ENCODE data around the gene UQCRQ. TPM values are rescaled to one million over a fixed set of nuclear protein-coding genes. Genes with fewer than 3 reads are reported as not detected.

Gene UQCRQ
- total RNA-seq, 1 donor from 2014 or later, result 271 TPM

GRCh38 chr5:132837868-132838267, 28.6 kb upstream of the UQCRQ start:
- peak overlapping the region; percentile 26 for H3K27ac ChIP-seq
- no peak for TF ChIP-seq CTCF (IDR thresholded peaks at IDR 0.05)
- no peak overlapping the region for H3K4me3 ChIP-seq
- ATAC-seq (peak; percentile 11 to 22), DNase-seq (no peak)
- intact Hi-C loops (cut with DNase I), result no loop called here
- peaks cover 23% of the 10 kb centered on the region for H3K4me1 ChIP-seq
- H3K36me3 ChIP-seq, result no peaks in the 10 kb centered on the region
- no peaks in the 10 kb centered on the region for H3K27me3 ChIP-seq (ENCODE audit: low read depth)
- no peaks in the 10 kb centered on the region for H3K9me3 ChIP-seq

- H3K36me3 ChIP-seq, result no peaks in the 10 kb centered on the region
- peaks cover 23% of the 10 kb centered on the region for H3K4me1 ChIP-seq
- DNase-seq, result no peak
- H3K4me3 ChIP-seq, result no peak overlapping the region
- H3K27ac ChIP-seq, result peak overlapping the region; percentile 75
- intact Hi-C loops (cut with DNase I), result no loop called here
- H3K9me3 ChIP-seq, result no peaks in the 10 kb centered on the region
- no peaks in the 10 kb centered on the region for H3K27me3 ChIP-seq (ENCODE audit: low read depth)
- no peak for TF ChIP-seq CTCF (IDR thresholded peaks at IDR 0.05)
- no peak for ATAC-seq
Observed at GRCh38 chr5:132838516-132839282, 27.7 kb upstream of the UQCRQ start.

- Histone ChIP-seq H3K27ac (peak overlapping the region; percentile 75), H3K36me3 (no peaks in the 10 kb centered on the region), H3K27me3 (ENCODE audit: low read depth) (no peaks in the 10 kb centered on the region), H3K9me3 (no peaks in the 10 kb centered on the region), H3K4me3 (no peak overlapping the region), H3K4me1 (peaks cover 23% of the 10 kb centered on the region)
- no peak for TF ChIP-seq CTCF (IDR thresholded peaks at IDR 0.05)
- DNase-seq (no peak), ATAC-seq (peak; percentile 43 to 56)
- intact Hi-C loops (cut with DNase I), result no loop called here
Observed at GRCh38 chr5:132839426-132840301, 26.8 kb upstream of the UQCRQ start.

GRCh38 chr5:132840313-132840712, 26.1 kb upstream of the UQCRQ start:
- peaks cover 23% of the 10 kb centered on the region for H3K4me1 ChIP-seq
- no peak for DNase-seq
- no peaks in the 10 kb centered on the region for H3K36me3 ChIP-seq
- H3K27ac ChIP-seq, result peak overlapping the region; percentile 75
- no peak for TF ChIP-seq CTCF (IDR thresholded peaks at IDR 0.05)
- no peak for ATAC-seq
- no peak overlapping the region for H3K4me3 ChIP-seq
- no peaks in the 10 kb centered on the region for H3K27me3 ChIP-seq (ENCODE audit: low read depth)
- intact Hi-C loops (cut with DNase I), result no loop called here
- no peaks in the 10 kb centered on the region for H3K9me3 ChIP-seq

GRCh38 chr5:132840896-132841295, 25.5 kb upstream of the UQCRQ start:
- ATAC-seq, result peak; percentile 41 to 65

More at GRCh38 chr5:132840896-132841295, 25.5 kb upstream of the UQCRQ start:
- Histone ChIP-seq H3K27ac (peak overlapping the region; percentile 75), H3K27me3 (ENCODE audit: low read depth) (no peaks in the 10 kb centered on the region), H3K9me3 (no peaks in the 10 kb centered on the region), H3K4me3 (no peak overlapping the region), H3K4me1 (peaks cover 23% of the 10 kb centered on the region), H3K36me3 (no peaks in the 10 kb centered on the region)
- no peak for DNase-seq
- intact Hi-C loops (cut with DNase I), result no loop called here
- no peak for TF ChIP-seq CTCF (IDR thresholded peaks at IDR 0.05)

Measured in lower lobe of right lung (tissue), 2 donors.